Psoas muscle (tissue), 8 donors: ENCODE data around the gene NIF3L1. TPM values are rescaled to one million over a fixed set of nuclear protein-coding genes. Genes with fewer than 3 reads are reported as not detected.

Experiments used
- ATAC-seq, 4 donors: fragments of 200-7000 bp; cut with Tn5 transposase; one replicate each; pipeline ENCODE4 v1.9.1; 2020; ENCODE audit warnings: moderate library complexity in 3 of 4, mild to moderate bottlenecking in 2 of 4
- DNase-seq, 2 donors: peaks; one replicate each; pipeline ENCODE4 v3.0.0-alpha.2; 2020
- H3K27ac ChIP-seq: fragments of 200-600 bp; one replicate; pipeline ENCODE4 v1.8.0; 2022
- H3K27me3 ChIP-seq, 3 donors: fragments of 200-600 bp in 1 of 3; one replicate each; pipeline versions ENCODE4 v1.6.1 to v1.8.0; 2013 to 2022; ENCODE audit warnings: low read length in 2 of 3, mild to moderate bottlenecking in 2 of 3, moderate library complexity in 1 of 3; ENCODE audit not compliant: insufficient read depth in 3 of 3
- H3K36me3 ChIP-seq, 2 donors: fragments of 200-600 bp in 1 of 2; one replicate each; pipeline versions ENCODE4 v1.6.1 to v1.8.0; 2013 to 2022; ENCODE audit warnings: low read depth in 1 of 2, mild to moderate bottlenecking in 1 of 2, moderate library complexity in 1 of 2; ENCODE audit not compliant: insufficient read depth in 1 of 2
- H3K4me1 ChIP-seq: fragments of 200-600 bp; one replicate; pipeline ENCODE4 v1.8.0; 2022
- H3K4me3 ChIP-seq: fragments of 200-600 bp; one replicate; pipeline ENCODE4 v1.8.0; 2022; ENCODE audit warnings: mild to moderate bottlenecking
- H3K9me3 ChIP-seq: fragments of 200-600 bp; one replicate; pipeline ENCODE4 v1.8.0; 2022
- CTCF ChIP-seq: fragments of 200-600 bp; IDR thresholded peaks from one replicate; pipeline ENCODE4 v1.8.0; 2022; ENCODE audit warnings: antibody characterized with exemption
- WGBS, 3 donors: extraction: QIAGEN DNeasy Blood & Tissue Kit; methylation state at CpG; one replicate each; pipeline versions ENCODE4 v1.1.6 to v1.1.7; 2013; 5-methylcytosine and 5-hydroxymethylcytosine counted together
- intact Hi-C, 2 donors: fragments of 100-400 bp; cut with DNase I; formaldehyde crosslinking; loops; one replicate each; pipeline versions ENCODE4 v1.11.0 to v1.14.2; 2022
- polyA plus RNA-seq, 3 donors: library from polyadenylated mRNA; stranded (reverse); fragments of 200-250 nt; gene quantifications; one replicate each; pipeline ENCODE4 v1.2.3, GENCODE V29; 2013
- total RNA-seq, 4 donors: library from RNA; stranded (reverse); fragmentation: NEBNext Ultra II Directional in 2 of 4; extraction: Animal tissue kit (Norgen Biotek cat#: 25700) in 2 of 4; gene quantifications; one replicate each; pipeline versions ENCODE4 v1.2.1 to v1.2.4, GENCODE V29; 2021 to 2023
- donor health status: healthy with polysubstance abuse.
- donor health status: DM: no; HTN: no; CAD: no; lungs with moderate emphysema.
- donor health status: Bipolar disorder and iron deficiency.
- donor health status: healthy.
- donor health status: DM: yes; HTN: yes; CAD: no.
- donor health status: DM: no; HTN: no; CAD: no.
- donor health status: DM: no; HTN: no; CAD: no.
- donor health status: DM: yes; HTN: yes; CAD: no.

Gene NIF3L1
- total and polyA plus RNA-seq, 7 donors, result 11.6 to 50.0 (median 21.2) TPM

GRCh38 chr2:200851398-200852248 is 37.5 kb upstream of the NIF3L1 start:
- no peak for TF ChIP-seq CTCF
- peak in 2 of 4 donors; percentile 8 to 15 for ATAC-seq
- Histone ChIP-seq H3K27me3 (no peaks in the 10 kb centered on the region), H3K27ac (no peak overlapping the region), H3K9me3 (no peaks in the 10 kb centered on the region), H3K4me1 (no peaks in the 10 kb centered on the region), H3K4me3 (no peak overlapping the region), H3K36me3 (peaks cover 15 to 62% of the 10 kb centered on the region in 2 donors)
- intact Hi-C loops, result no loop called here
- no peak for DNase-seq
- 89 to 99% (median 91%) methylated on average over 6 of the region's 6 CpGs for WGBS, 3 donors

DNA sequence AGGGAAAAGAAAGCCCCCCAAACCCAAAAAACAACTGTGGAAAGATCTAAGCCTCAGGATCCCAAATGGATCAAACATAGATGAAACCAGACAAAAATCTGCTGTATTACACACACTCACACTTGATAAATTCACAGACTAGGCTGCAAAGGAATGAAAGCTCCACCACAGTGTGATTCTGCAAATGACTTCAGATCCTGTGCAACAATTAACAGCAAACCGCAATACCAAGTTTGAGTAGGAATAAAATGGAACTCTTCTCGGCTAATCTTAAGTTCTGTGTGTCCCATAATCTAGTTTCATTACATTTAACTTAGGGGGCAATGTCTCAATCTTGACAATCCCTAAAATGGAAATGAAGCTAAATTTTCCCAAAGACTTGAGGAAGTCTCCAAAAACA is 36.6 kb upstream of the NIF3L1 start:
- no peak for ATAC-seq

GRCh38 chr2:200856806-200857205 is 32.4 kb upstream of the NIF3L1 start:
- ATAC-seq, result no peak
- peaks cover 45% of the 10 kb centered on the region for H3K4me1 ChIP-seq
- 83 to 86% (median 85%) methylated on average over 8 of the region's 8 CpGs for WGBS, 3 donors
- DNase-seq, result no peak
- no peaks in the 10 kb centered on the region for H3K27me3 ChIP-seq
- no peaks in the 10 kb centered on the region for H3K9me3 ChIP-seq
- peaks cover 20 to 99% of the 10 kb centered on the region in 2 donors for H3K36me3 ChIP-seq
- H3K27ac ChIP-seq, result no peak overlapping the region
- TF ChIP-seq CTCF, result no peak
- intact Hi-C loops, result no loop called here
- H3K4me3 ChIP-seq, result no peak overlapping the region

More for the DNA sequence above, 36.6 kb upstream of the NIF3L1 start:
- WGBS, 3 donors, result 92 to 97% (median 94%) methylated on average over 2 of the region's 2 CpGs
- no peak overlapping the region for H3K4me3 ChIP-seq
- H3K27ac ChIP-seq, result no peak overlapping the region
- no peaks in the 10 kb centered on the region for H3K9me3 ChIP-seq
- intact Hi-C loops, result no loop called here
- TF ChIP-seq CTCF, result no peak
- H3K36me3 ChIP-seq, result peaks cover 20 to 72% of the 10 kb centered on the region in 2 donors
- no peaks in the 10 kb centered on the region for H3K27me3 ChIP-seq
- H3K4me1 ChIP-seq, result peaks cover 4% of the 10 kb centered on the region
- no peak for DNase-seq

- ATAC-seq (no peak), DNase-seq (no peak)
- Histone ChIP-seq H3K4me1 (peaks cover 49% of the 10 kb centered on the region), H3K27me3 (no peaks in the 10 kb centered on the region), H3K27ac (peak overlapping the region; percentile 100), H3K36me3 (peaks cover 8 to 73% of the 10 kb centered on the region in 2 donors), H3K9me3 (no peaks in the 10 kb centered on the region), H3K4me3 (peak overlapping the region; percentile 84)
- WGBS, 3 donors, result 12 to 20% (median 15%) methylated on average over 12 of the region's 12 CpGs
- intact Hi-C loops, result loop anchor here in 1 of 2 donors (5.0 kb wide), 1 partner anchor 48 kb away; the partner anchor contains the start of gene BZW1
- TF ChIP-seq CTCF, result no peak
Observed at GRCh38 chr2:200860092-200860795, 28.9 kb upstream of the NIF3L1 start.
